ENCODE results near the gene SULT4A1. TPM values are rescaled to one million over a fixed set of nuclear protein-coding genes. Genes with fewer than 3 reads are reported as not detected.

SULT4A1 gene
- total and polyA plus RNA-seq, 2 of the 8 experiments (the other 6 are each of a cell fraction or from before 2014, with no cell fraction given) = 9.1 to 11.8 TPM

GRCh38 chr22:43858156-43858895 is 4.0 kb downstream of the SULT4A1 start:
- Histone ChIP-seq H3K9me3 (ENCODE audit: insufficient read depth in 2 of 2, low read depth in 1 of 2, low read length in 1 of 2) (peaks cover 0 to 8% of the 10 kb centered on the region in 2 experiments; a peak in 1 of 4 replicates), H3K79me2 (ENCODE audit: control insufficient read depth in 1 of 2, insufficient read depth in 2 of 2, low read length in 2 of 2) (peaks cover 0 to 82% of the 10 kb centered on the region in 2 experiments; a peak in 2 of 4 replicates)
- POLR2A ChIA-PET (ENCODE audit: partially characterized antibody) = interaction anchor here (1.1 to 1.8 kb wide), 2 partner anchors 11 to 12 kb away, joined by 3 to 5 read pairs; no protein-coding TSS in a partner anchor

More at GRCh38 chr22:43858156-43858895, 4.0 kb downstream of the SULT4A1 start:
- Histone ChIP-seq H2BK120ac (replicated peaks; ENCODE audit: low read depth, low read length) (no peak overlapping the region), H3K27ac (ENCODE audit: low read depth, low read length) (no peak overlapping the region), H2BK20ac (ENCODE audit: low read length) (peak overlapping the region; percentile 15; the same call in 1 of the 2 replicates), H2AK5ac (ENCODE audit: low read depth, low read length) (no peak overlapping the region), H3K23me2 (ENCODE audit: low read depth, low read length) (peaks cover 9% of the 10 kb centered on the region; the same call in 1 of the 2 replicates), H3K4ac (replicated peaks; ENCODE audit: insufficient read length, low read depth, low read length) (no peak overlapping the region), H3K36me3 (ENCODE audit: control insufficient read depth in 2 of 4, insufficient read depth in 4 of 4, low read length in 3 of 4) (no peaks in the 10 kb centered on the region; a peak in 1 of 8 replicates), H3K56ac (replicated peaks; ENCODE audit: insufficient read length, low read depth, low read length) (no peak overlapping the region), H3K79me1 (ENCODE audit: low read depth, low read length) (peaks cover 29% of the 10 kb centered on the region), H3K18ac (ENCODE audit: extremely low read depth, low read length) (no peak overlapping the region), H2BK15ac (ENCODE audit: low read length) (no peak overlapping the region), H3K27me3 (replicated peaks in 1 of 4; ENCODE audit: control insufficient read depth in 3 of 4, extremely low read depth in 1 of 4, insufficient read depth in 3 of 4, low read length in 3 of 4) (no peaks in the 10 kb centered on the region; a peak in 2 of 7 replicates), H3K4me3 (ENCODE audit: extremely low read depth in 1 of 4, insufficient read depth in 2 of 4, low read depth in 3 of 4, low read length in 4 of 4) (no peak overlapping the region), H4K91ac (replicated peaks; ENCODE audit: insufficient read length, low read length) (no peak overlapping the region), H4K8ac (ENCODE audit: extremely low read depth, insufficient read depth, low read length) (no peak overlapping the region), H4K20me1 (replicated peaks in 1 of 2; ENCODE audit: control insufficient read depth in 1 of 2, insufficient read depth in 2 of 2, low read length in 2 of 2) (peaks cover 4 to 7% of the 10 kb centered on the region in 2 experiments), H3K4me1 (replicated peaks in 1 of 4; ENCODE audit: control insufficient read depth in 3 of 4, insufficient read depth in 4 of 4, low read length in 3 of 4) (peaks cover 7 to 22% (median 11%) of the 10 kb centered on the region in 4 experiments), H3K4me2 (ENCODE audit: insufficient read depth in 1 of 2, low read depth in 2 of 2, low read length in 2 of 2) (peak overlapping the region in 1 of 2 experiments; percentile 12; a peak in 1 of 4 replicates), H3K23ac (ENCODE audit: insufficient read length) (no peak overlapping the region), H4K5ac (ENCODE audit: insufficient read length, low read depth, low read length) (no peak overlapping the region), H3K14ac (ENCODE audit: insufficient read length) (no peak overlapping the region), H2BK5ac (ENCODE audit: low read depth, low read length) (no peak overlapping the region), H2AFZ (ENCODE audit: low read length) (no peak overlapping the region), H2BK12ac (ENCODE audit: low read depth, low read length) (no peak overlapping the region), H3K9ac (replicated peaks in 1 of 4; ENCODE audit: extremely low read depth in 1 of 4, low read depth in 3 of 4, low read length in 3 of 4) (no peak overlapping the region)
- DNase-seq (ENCODE audit: low read depth in 1 of 2, low spot score in 2 of 2) (no peak), FAIRE-seq (no peak)
- CTCF ChIA-PET (ENCODE audit: partially characterized antibody) = interaction anchor here (1.0 to 1.7 kb wide), 5 partner anchors 9 to 31 kb away, joined by 3 to 4 read pairs (median 3); no protein-coding TSS in a partner anchor
- WGBS, 2 experiments (ENCODE audit: extremely low coverage in 1 of 2, insufficient coverage in 1 of 2, insufficient read length in 1 of 2, insufficient replicate concordance in 2 of 2, low coverage in 1 of 2, low lambda C conversion rate in 2 of 2, missing lambda C conversion rate in 1 of 2) = 83% methylated on average over 10 of the region's 11 CpGs; no CpG with 5 or more reads in 1 of the 2 experiments
- TF ChIP-seq EGR1 (IDR thresholded peaks at IDR 0.05; ENCODE audit: borderline replicate concordance, low read depth, low read length) (no peak), SP2 (IDR thresholded peaks at IDR 0.05; ENCODE audit: low read length) (no peak), SIN3A (conservative IDR thresholded peaks at IDR 0.05 in 1 of 2, IDR thresholded peaks at IDR 0.05 in 1 of 2; ENCODE audit: low read depth in 1 of 2, low read length in 2 of 2) (no peak)
